HG02623 (cell line): ENCODE data around the gene AWAT2.
"Not testable (repeated sequence)": the region's sequence is repeated elsewhere in the genome, so short reads cannot be mapped to it uniquely, and the experiment has no call there.

ENCODE experiments used
- ATAC-seq: cut with Tn5 transposase; IDR thresholded peaks from one replicate; pipeline ENCODE4 v1.9.1; 2021; ENCODE audit warnings: moderate library complexity; ENCODE audit not compliant: unreplicated experiment

AWAT2 gene

GRCh38 chrX:70001708-70002341 lies 47.9 kb downstream of the AWAT2 start:
- ATAC-seq = no peak

DNA sequence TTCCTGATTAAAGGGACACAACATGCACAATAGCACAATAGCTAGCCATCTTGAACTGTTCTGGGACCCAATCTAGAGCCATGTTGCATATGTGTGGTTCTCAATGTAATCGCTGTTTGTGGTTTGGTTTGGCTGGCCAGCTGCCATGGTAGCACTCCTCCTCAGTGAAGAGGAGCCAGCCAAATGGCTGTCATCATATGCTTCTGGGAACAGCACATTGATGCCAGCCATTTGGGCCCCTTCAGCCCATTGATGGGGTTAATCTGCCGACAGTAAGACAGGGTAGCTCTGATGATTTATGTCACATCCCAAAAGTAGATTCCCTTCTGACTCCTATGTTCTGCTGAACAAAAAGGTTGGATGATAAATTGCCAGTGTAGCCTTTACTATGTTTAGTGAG lies 48.5 kb downstream of the AWAT2 start:
- ATAC-seq = no peak

DNA sequence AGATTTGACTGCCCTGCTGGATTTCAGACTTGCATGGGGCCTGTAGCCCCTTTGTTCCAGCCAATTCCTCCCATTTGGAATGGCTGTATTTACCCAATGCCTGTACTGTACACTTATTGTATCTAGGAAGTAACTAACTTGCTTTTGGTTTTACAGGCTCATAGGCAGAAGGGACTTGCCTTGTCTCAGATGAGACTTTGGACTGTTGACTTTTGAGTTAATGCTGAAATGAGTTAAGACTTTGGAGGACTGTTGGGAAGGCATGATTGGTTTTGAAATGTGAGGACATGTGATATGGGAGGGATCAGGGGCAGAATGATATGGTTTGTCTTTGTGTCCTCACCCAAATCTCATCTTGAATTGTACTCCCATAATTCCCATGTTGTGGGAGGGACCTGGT lies 51.4 kb downstream of the AWAT2 start:
- ATAC-seq = not testable (repeated sequence)

DNA sequence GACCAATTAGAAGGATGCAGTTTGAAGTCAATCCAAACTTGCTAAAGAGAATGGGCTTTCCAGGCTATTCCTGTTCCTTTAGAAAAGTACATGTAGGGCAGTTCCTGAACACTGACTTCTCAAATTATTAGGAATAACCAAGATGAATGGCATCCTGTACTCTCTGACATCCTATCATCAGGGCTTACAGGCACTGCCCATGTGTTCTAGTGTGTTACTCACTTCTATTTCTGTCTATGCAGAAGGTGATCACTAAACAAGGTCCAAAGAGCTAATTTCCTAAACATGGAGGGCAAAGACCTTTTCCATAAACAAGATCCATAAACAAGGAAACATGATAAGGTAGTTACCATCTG lies 53.6 kb downstream of the AWAT2 start:
- no peak for ATAC-seq

- ATAC-seq = no peak
Measured at GRCh38 chrX:69995362-69996112, 54.2 kb downstream of the AWAT2 start.

GRCh38 chrX:69993494-69993893 lies 56.2 kb downstream of the AWAT2 start:
- no peak for ATAC-seq

DNA sequence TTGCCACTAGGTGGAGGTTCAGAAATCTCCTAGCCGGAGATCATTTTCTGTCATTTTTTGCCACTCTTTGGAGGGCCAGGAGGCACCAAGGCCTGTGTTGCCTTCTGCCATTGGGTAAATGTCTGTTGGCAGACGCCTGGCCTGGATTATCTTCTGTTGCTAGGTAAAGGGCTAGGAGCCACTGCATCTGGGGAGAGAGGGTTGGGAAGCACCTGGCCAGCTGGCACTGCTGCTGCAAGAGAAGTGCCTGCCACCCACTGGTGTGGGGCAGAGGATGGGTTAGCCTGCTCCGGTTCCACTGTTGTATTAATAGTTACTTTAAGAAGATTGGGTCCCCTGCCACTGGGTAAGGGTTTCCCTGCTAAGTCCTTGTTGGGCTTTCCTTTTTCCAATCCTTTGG lies 58.1 kb downstream of the AWAT2 start:
- ATAC-seq = no peak
